Calu3 (cell line): ENCODE data around the gene MYO7A. TPM values are rescaled to one million over a fixed set of nuclear protein-coding genes. Genes with fewer than 3 reads are reported as not detected.

Source experiments
- BruUV-seq: library from RNA; stranded (reverse); fragments of 400-500 nt; replicated peaks from 2 replicates; lab custom pipeline; 2021; lab: Mats Ljungman, UMichigan
- CTCF ChIA-PET: fragments of 300-600 bp; sonication (Branson Sonifier 250); formaldehyde crosslinking; loops from one replicate; lab custom pipeline; 2022; ENCODE audit warnings: antibody characterized with exemption; lab: Charles Lee
- DNase-seq: peaks from one replicate; pipeline ENCODE4 v3.0.0; 2022
- H3K27ac Mint-ChIP-seq: one replicate; pipeline ENCODE4 v1.8.0; 2022; ENCODE audit warnings: mixed read lengths; ENCODE audit not compliant: unreplicated experiment
- H3K27me3 Mint-ChIP-seq: one replicate; pipeline ENCODE4 v1.8.0; 2022; ENCODE audit warnings: mixed read lengths; ENCODE audit not compliant: unreplicated experiment
- H3K36me3 Mint-ChIP-seq: one replicate; pipeline ENCODE4 v1.8.0; 2022; ENCODE audit warnings: mild to moderate bottlenecking, moderate library complexity, mixed read lengths; ENCODE audit not compliant: insufficient read depth, unreplicated experiment
- H3K4me1 Mint-ChIP-seq: one replicate; pipeline ENCODE4 v1.8.0; 2022; ENCODE audit warnings: mild to moderate bottlenecking, low read depth, mixed read lengths; ENCODE audit not compliant: unreplicated experiment
- H3K4me3 Mint-ChIP-seq: one replicate; pipeline ENCODE4 v1.8.0; 2022; ENCODE audit warnings: mild to moderate bottlenecking, low read depth, moderate library complexity, mixed read lengths; ENCODE audit not compliant: unreplicated experiment
- H3K9me3 Mint-ChIP-seq: one replicate; pipeline ENCODE4 v1.8.0; 2022; ENCODE audit warnings: low read depth, mixed read lengths; ENCODE audit not compliant: unreplicated experiment
- CTCF ChIP-seq: fragments of 200-600 bp; IDR thresholded peaks from one replicate; pipeline ENCODE4 v1.8.0; 2022; ENCODE audit warnings: antibody characterized with exemption; ENCODE audit not compliant: unreplicated experiment
- intact Hi-C: fragments of 100-400 bp; cut with micrococcal nuclease; formaldehyde crosslinking; loops from one replicate; pipeline ENCODE4 v1.10.0; 2022; ENCODE audit not compliant: unreplicated experiment
- total RNA-seq: library from RNA; stranded (reverse); gene quantifications from 2 replicates; pipeline ENCODE4 v1.2.3, GENCODE V29; 2022

Gene MYO7A
- total RNA-seq, 1 experiment from 2014 or later = 3.7 TPM

GRCh38 chr11:77127235-77127911 lies 673 bp upstream of the MYO7A start:
- peak; percentile 67 for DNase-seq
- Mint-ChIP-seq H3K4me1 (peaks cover 8% of the 10 kb centered on the region), H3K9me3 (no peaks in the 10 kb centered on the region), H3K4me3 (peak overlapping the region; percentile 62), H3K36me3 (peaks cover 20% of the 10 kb centered on the region), H3K27me3 (no peaks in the 10 kb centered on the region), H3K27ac (no peak overlapping the region)
- BruUV-seq = no TSS peak
- peak; percentile 99 for TF ChIP-seq CTCF
- intact Hi-C loops = loop anchor here (1.0 to 5.0 kb wide), 2 partner anchors 61 to 430 kb away; no protein-coding TSS in a partner anchor
- CTCF ChIA-PET = interaction anchor here (0.6 to 1.3 kb wide), 13 partner anchors 15 to 1289 kb away, joined by 3 to 13 read pairs (median 3); no protein-coding TSS in a partner anchor

GRCh38 chr11:77129069-77129841 lies 1.2 kb downstream of the MYO7A start:
- no peaks in the 10 kb centered on the region for H3K9me3 Mint-ChIP-seq
- no peak for DNase-seq
- H3K4me1 Mint-ChIP-seq = peaks cover 8% of the 10 kb centered on the region
- peaks cover 14% of the 10 kb centered on the region for H3K36me3 Mint-ChIP-seq
- no peak for TF ChIP-seq CTCF
- CTCF ChIA-PET = no interaction called here
- no peak overlapping the region for H3K27ac Mint-ChIP-seq
- no TSS peak for BruUV-seq
- no peaks in the 10 kb centered on the region for H3K27me3 Mint-ChIP-seq
- H3K4me3 Mint-ChIP-seq = no peak overlapping the region
- intact Hi-C loops = loop anchor here (5.0 kb wide), 1 partner anchor 428 kb away; no protein-coding TSS in a partner anchor

- no peak overlapping the region for H3K27ac Mint-ChIP-seq
- H3K4me3 Mint-ChIP-seq = no peak overlapping the region
- TF ChIP-seq CTCF = no peak
- intact Hi-C loops = loop anchor here (5.0 kb wide), 1 partner anchor 427 kb away; no protein-coding TSS in a partner anchor
- CTCF ChIA-PET = no interaction called here
- BruUV-seq = no TSS peak
- peaks cover 8% of the 10 kb centered on the region for H3K4me1 Mint-ChIP-seq
- no peaks in the 10 kb centered on the region for H3K27me3 Mint-ChIP-seq
- H3K36me3 Mint-ChIP-seq = peaks cover 13% of the 10 kb centered on the region
- no peak for DNase-seq
- no peaks in the 10 kb centered on the region for H3K9me3 Mint-ChIP-seq
These were observed 2.1 kb downstream of the MYO7A start for GRCh38 chr11:77129842-77130756.
